Forelimb muscle (tissue), 1 donor: Measurements from ENCODE around the gene POM121. TPM values are rescaled to one million over a fixed set of nuclear protein-coding genes. Genes with fewer than 3 reads are reported as not detected.
"Not testable (repeated sequence)": the region's sequence is repeated elsewhere in the genome, so short reads cannot be mapped to it uniquely, and the experiment has no call there.

ENCODE experiments used
- DNase-seq: peaks from one replicate; pipeline ENCODE4 v3.0.0-alpha.2; 2013; ENCODE audit warnings: low read depth
- polyA plus RNA-seq: library from polyadenylated mRNA; unstranded; fragments of 120-200 nt; gene quantifications from one replicate; pipeline ENCODE4 v1.2.1, GENCODE V29; 2013; ENCODE audit not compliant: insufficient read length

POM121 gene
- polyA plus RNA-seq, 1 donor: 29.2 TPM

DNA sequence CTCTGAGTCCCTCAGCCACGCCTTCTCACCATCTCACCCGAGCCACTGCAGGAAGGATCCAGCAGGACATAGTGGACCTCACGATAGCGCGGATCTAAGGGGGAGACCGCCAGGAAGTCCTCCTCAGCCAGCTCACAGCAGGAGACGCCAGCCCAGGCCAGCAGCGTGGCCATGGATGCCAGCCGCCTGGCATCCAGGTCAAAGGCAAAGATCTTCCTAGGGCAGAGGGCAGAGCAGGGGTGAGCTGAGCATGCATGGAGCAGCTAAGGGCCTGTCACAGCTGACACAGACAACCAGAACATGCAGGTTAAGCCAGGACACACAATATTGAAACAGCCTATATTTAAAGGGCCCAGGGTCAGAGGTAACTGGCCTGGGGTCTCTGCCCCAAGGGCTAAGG, 24.4 kb downstream of the POM121 start:
- not testable (repeated sequence) for DNase-seq

DNA sequence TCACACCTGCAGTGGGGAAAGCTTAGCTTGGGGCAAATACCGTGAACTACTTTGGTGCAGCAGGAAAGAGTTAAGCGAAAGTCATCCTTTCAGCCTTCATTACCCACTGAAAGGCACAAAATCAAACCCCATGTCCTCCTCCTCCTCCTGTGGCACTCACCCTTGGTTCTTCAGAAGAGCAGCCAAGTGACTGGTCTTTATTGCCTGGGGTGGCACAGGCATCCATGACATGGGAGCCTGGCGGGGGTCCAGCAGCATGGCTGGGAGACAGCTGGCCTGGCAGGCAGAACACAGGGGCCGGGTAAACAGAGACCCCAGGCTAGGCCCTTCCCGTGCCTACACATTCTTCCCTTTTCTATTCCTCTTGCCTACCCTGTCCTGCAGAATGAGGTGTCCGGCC, 24.8 kb downstream of the POM121 start:
- not testable (repeated sequence) for DNase-seq

DNA sequence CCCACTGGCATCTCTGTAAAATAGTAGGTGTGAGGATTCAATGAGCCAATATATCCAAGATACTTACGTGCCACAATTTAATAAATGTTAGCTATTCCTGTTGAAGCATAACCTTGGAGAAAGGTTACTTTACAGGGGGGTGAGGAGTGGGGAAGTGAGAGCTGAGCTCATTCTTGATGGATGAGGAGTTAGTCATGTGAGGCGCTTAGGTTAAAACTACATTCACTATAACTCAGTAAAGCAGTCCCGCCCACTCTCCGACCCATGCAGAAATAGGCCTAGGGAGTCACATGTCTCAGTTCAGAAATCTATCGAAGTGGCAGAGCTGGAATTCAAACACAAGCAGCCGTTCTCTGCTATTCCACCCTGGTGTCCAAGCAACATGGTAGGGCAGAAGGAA, 25.5 kb downstream of the POM121 start:
- DNase-seq: not testable (repeated sequence)

DNA sequence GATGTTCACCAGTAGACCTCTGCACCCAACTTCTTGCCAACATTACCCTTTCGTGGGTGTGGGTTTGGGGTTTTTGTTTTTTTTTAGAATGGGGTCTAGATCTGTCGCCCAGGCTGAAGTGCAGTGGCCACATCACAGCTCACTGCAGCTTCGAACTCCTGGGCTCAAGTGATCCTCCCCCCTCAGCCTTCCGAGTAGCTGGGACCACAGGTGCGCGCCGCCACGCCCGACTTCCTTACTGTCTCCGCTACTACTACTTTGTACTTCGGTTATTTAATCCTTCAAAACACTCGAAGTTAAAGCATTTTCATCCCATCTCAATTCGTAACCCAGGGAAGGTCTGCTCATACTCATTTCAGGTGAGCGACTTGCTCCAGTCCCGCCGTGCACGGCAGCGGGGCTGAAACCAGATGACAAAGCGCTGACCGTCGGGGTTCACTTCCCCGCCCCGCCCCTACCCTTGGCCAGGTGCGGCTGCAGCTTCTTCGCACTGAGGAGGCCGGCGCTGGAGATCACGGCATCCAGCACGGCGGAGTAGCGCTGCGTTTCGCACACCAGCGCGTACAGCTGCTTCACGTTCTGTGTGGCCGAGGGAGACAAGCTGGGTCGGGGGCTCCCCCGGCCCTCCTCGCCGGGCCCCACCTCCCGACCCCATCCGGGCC, 29.1 kb downstream of the POM121 start:
- DNase-seq: not testable (repeated sequence)

DNA sequence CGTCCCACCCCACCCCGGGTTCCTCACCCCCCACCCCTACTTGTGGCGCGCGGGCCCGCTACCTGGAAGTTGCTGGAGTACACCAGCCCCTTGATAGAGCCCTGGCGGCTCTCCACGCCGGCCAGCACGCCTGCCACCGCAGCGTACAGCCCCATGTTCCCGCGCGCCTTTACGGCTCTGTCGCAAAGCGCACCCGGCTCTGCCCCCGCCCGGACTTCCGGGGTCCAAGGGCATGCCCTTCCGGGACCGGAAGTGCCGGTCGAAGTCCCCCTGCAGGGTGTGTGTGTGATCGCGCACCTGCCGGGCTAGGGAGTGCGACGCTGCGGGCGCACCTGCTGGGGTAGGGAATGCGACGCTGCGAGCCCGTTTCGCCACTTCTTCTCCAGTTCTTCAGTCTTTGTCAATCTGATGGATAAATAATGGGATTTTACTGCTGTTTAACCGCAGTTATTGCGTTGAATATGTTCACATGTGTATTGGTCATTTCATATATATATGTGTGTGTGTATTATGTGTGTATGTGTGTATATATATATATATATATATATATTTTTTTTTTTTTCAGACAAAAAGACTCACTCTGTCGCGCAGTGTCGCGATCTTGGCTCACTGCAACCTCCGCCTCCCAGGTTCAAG, 29.8 kb downstream of the POM121 start:
- DNase-seq: not testable (repeated sequence)

DNA sequence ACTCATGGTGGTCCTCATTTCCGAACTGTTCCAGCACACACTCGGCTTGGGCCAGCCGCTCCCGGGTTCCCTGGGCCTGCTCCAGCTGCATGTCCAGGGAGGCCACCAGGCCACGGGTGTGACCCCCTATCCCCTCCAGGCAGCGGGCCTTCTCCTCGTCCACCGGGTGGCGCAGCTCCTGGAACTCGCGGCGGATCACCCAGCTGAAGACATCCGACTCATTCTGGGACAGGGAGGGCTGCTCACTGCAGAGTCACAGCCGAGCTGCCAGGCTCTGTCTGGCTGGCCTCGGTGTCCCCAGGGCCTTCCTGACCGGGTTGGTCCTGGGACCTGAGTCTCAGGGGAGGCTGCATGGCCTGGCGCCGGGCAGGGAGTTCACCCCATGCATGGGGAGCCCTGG, 35.1 kb downstream of the POM121 start:
- DNase-seq: not testable (repeated sequence)

DNA sequence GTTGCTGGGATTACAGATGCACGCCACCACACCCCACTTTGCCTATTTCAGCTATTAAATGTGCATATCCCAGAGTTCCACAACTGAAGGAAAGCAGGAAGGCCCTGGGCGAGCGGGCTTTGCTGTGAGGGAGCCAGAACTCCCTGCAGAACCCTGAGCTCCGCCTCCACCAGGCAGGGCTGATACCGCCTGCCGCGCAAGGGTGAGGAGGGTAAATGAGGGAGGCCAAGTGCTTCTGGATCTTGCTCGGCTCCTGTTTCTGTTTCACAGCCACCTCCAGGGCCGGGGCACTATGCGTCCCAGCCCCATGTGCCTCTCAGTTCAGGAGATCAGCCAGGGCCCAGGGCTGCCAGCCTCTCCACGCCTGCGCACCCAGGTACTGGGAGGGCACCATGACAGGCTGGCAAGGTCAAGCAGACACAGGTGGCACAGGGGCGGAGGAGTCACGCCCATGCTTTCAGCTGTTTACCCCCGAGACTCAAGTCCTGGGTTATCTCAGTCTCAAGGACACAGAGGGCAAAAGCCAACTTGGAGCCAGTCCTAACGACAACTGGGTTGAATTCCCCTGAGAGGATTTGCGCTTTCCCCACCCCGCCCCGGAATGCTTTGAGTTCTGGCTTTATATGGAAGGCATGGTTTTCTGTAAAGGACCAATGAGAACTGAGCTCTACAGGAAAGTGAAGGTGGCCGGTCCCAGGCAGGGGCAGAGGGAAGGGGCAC, 35.9 kb downstream of the POM121 start:
- DNase-seq: not testable (repeated sequence)

DNA sequence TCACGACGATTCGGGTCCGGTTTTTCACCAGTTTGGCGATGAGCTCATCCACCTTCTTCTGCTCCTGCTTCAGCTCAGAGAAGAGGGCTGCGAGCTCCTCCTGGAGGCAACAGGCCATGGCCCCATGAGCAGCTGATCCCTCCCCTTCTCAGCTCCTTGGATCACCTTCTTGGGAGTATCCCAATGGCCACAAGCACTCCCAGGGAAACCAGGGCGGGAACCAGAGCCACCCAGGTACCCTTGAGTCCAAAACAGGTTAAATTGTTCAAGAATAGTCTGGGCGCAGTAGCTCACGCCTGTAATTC, 36.4 kb downstream of the POM121 start:
- DNase-seq: not testable (repeated sequence)

DNA sequence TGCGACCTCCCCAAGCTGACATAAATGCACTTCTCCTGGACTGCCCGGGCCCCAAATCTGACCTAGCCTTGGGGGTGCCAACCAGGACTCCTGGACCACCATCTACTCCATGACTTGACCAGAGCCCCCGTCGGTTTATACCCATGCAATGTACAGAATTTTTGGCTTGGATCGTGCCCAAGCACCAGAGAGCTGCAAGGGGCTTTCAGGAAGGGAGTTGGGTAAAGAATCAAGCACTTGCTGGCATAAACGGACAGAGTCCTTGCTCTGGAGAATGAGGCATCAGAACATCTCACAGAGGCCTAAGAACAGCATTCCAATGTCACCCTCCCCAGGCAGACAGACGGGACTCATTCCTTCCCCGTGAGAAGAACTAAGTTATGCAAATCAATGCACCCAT, 38.2 kb downstream of the POM121 start:
- not testable (repeated sequence) for DNase-seq

DNA sequence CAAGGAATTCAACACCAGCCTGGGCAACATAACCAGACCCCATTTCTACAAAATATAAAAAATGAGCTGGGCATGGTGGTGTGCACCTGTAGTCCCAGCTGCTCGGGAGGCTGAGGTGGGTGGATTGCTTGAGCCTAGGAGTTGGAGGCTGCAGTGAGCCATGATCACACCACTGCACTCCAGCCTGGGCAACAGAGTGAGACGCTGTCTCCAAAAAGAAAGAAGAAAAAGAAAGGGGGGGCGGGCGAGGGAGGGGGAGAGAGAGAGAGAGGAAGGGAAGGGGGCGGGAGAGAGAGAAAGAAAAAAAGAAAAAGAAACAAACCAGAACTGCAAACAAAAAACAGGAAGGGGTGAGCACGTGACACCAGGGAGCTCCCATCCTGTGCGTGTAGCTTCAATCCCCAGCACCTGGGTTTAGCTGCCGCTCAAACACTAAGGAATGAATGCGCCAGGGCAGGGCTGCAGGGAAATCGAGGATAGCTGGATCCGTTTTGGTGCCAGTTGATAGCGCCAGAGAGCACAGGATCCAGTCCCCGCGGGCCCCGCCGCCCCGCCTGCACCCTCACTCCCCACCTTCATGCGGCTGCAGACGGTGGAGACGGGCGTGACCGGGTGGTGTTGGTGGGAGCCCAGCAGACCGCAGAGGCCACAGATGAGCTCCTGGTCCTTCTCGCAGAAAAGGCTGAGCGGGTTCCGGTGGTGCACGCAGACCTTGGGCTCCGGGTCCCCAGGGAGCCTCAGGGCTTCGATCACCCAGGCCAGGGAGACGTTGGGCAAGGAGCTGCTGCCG, 40.5 kb downstream of the POM121 start:
- DNase-seq: not testable (repeated sequence)

DNA sequence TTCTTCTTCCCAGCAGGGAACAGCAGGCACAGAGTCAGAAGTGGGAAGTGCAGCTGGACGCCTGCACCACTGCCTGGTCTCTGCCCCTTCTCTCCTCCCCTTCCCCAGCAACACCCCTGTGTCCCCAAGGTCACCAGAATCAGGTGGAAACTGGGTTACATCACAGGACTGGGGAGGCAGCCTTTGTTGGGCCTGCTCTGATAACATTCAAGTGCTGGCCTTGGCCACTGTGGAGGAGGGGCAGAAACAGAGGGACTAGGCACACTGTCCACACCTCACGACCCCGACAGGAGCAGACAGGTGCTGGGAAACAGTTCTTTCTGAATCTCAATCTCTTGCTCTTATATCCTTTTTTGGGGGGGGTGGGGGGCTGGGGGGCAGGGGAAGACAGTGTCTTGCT, 42.0 kb downstream of the POM121 start:
- DNase-seq: not testable (repeated sequence)

DNA sequence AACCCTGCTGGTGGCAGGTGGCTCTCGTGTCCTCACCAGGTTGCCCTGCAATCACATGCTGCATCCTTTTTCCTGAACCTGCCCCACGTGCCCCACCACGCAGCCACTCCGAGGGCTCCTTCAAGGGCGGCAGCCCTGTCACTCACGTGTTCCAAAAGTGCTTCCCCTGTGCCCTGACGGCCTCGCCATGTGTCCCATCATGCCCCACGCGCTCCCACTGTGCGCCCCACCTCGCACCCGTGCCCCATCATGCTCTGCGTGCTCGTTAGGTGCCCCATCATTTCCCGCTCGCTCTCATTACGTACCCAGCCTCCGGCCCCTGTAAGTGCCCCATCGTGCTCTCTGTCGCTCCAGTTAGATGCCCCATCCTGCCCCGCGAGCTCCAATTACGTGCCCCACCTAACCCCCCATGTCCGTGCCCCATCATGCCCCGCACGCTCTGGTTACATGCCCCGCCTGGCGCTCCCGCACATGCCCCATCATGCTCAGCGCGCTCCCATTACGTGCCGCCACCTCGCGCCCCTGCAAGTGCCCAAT, 44.2 kb downstream of the POM121 start, which contains the start of gene TRIM74:
Gene TRIM74, minus strand, starts transcription at position 487 of the 537 bp plus-strand sequence. CDS start 3,309 bp downstream, outside the sequence.
- not testable (repeated sequence) for DNase-seq

DNA sequence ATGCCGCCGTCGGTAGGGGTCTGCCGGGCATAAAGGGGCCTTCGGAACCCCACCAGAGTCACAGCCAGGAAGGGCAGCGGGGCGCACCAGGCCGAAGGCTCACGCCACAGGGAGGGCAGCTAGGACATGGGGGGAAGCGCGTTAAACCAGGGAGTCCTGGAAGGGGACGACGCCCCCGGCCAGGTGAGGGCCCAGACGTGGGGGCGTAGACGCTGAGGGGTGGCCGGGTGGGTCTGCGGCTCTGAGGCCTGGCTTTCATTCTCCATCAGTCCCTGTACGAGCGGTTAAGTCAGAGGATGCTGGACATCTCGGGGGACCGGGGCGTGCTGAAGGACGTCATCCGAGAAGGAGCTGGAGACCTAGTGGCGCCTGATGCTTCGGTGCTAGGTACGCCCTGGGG, 44.8 kb downstream of the POM121 start:
- DNase-seq: not testable (repeated sequence)

DNA sequence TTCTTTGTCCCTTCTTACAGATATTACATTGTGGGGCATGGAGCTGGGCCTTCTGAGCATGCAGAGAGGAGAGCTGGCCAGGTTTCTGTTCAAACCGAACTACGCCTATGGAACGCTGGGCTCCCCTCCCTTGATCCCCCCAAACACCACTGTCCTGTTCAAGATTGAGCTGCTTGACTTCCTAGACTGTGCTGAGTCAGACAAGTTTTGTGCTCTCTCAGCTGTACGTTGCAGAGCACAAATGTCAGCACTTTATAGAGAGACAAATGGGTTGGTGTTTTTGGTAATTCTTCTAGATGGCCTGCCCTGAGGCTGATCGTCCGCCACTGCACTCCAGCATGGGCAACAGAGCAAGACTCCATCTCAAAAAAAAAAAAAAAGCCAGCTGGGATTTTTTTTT, 46.6 kb downstream of the POM121 start:
- DNase-seq: not testable (repeated sequence)

DNA sequence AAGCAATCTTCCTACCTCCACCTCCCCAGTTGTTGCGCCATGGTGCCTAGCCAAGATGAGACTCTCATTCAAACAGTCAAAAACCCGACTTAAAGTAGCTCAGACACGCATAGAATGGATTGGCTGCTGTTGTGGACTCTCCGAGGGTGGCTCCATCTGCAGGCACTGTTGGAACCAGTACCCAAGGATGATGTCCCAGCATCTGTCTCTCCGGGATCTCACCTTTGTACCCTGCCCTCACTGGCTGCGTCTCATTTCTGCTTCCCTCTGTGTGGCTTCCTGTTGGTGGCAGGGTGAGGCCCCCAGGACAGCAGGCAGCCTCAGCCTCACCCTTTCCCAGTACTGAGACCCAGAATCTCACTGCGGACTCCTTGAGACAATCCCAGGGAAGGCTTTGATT, 49.9 kb downstream of the POM121 start:
- DNase-seq: not testable (repeated sequence)

DNA sequence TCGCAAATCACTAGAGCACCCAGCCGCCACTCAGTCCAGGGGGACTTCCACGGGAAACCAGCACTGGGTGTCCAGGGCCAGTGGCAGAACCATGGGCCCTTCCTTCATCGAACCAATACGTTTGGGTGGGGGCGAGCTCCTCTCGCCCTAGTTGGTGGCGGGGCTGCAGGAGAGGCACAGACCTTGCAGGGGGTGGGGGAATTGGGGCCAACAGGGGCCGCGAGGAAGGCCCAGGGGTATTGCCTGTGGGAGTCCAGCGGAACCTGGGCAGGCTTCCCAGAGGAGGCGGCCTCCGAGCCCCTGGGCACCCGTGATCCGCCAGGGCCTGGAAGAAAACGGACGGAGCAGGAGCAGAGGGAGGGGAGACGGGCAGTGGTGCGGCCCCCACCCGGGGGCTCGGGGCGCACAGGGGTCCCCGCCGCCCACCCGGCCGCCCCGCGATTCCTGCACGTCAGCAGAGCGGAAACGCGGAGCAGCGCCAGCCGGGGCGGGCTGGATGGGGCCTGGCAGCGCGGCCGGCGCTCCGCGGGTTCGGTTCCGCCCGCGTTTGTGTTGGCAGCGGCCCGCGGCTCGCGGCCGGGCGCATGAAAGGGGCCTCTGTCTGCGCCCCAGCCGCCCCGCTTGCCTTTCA, 50.9 kb downstream of the POM121 start:
- DNase-seq: not testable (repeated sequence)

DNA sequence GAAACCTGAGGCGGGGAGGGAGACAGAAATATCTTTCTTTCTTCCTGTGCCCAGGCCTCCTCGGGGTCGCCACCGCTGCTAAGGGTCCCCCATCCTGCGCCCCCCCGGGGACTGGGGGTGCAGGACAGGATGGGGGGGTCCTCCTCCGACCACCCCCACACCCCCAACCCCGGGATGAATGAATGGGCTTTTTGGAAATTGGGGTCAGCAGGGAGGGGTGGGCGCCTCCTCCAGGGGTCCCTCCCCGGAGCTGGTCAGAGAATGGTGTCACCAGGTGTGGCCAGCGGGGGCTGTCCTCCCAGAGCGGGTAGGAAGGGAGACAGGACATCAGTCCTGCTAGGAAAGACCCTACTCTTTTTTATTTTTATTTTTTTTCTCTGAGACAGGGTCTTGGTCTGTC, 51.5 kb downstream of the POM121 start:
- not testable (repeated sequence) for DNase-seq

DNA sequence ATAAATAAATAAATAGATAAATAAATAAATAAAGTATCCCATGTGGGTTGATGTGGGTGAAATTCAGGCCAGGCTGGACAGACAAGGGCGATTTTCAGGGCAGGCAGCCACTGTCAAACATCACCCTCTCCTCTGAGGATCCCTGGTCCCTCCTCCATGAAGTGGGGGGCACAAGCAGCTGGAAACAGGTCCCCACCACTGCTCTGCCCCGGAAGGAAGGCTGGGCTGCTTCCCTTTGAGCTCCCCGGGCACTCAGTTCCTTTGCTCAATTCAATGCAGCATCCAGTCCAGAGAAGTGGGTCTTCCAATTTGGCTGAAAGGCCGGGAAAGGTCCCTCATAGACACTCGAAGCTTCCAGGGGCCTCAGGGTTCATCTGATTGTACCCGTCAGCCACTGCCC, 55.5 kb downstream of the POM121 start:
- DNase-seq: not testable (repeated sequence)

DNA sequence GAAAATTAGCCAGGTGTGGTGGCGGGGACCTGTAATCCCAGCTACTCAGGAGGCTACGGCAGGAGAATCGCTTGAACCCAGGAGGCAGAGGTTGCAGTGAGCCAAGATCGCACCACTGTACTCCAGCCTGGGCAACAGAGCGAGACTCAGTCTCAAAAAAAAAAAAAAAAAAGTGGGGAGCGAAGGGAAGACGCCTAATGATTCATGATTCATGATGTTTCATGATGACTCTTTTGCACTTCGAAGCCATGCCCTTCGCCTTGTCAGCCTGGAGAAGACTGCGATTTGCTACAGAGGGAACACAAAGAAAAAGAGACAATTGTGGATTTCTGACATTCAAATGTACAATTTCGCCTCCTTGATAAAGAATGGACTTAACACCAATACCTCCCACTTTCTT, 57.2 kb downstream of the POM121 start:
- DNase-seq: not testable (repeated sequence)

DNA sequence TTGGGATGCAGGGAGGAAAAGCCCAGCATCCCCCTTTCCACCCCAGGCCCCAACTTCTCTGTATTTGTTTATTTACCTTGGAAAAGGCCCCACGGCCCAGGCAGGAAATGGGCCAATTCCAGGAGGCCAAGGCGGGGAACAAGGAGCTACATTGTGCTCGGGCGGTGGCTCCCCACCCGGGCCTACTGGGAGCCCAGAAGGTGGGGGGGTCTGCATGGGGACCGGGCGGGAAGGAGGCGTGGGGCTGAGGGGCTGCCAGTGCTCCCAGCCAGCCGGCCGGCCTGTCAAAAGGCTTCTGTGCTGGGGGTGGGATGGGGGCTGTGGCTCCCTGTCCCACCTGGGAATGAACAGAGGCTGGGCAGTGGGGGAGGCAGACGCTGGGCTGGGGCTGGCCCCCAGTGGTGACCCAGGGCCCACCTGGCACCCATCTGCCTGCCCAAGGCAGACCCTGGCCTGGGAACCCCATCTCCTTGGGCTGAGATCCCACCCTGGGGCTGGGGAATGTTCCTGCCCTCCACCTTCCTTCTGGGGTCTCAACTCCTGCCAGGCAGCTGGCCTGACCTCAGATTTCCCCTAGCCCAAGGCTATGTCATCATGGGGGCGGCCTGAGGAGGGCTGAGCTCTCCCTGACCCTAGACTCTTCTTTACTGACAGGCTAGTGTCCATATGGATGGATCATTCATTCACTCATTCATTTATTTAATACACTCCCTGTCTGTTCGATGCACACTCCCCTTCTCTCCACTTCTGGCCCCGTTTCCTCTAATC, 65.4 kb downstream of the POM121 start:
- not testable (repeated sequence) for DNase-seq
